HG02973 (cell line): Measurements from ENCODE around the gene HSPA6.
"Not testable (repeated sequence)": the region's sequence is repeated elsewhere in the genome, so short reads cannot be mapped to it uniquely, and the experiment has no call there.

Experiments
- ATAC-seq: cut with Tn5 transposase; IDR thresholded peaks from one replicate; pipeline ENCODE4 v1.9.1; 2021; ENCODE audit warnings: moderate library complexity; ENCODE audit not compliant: unreplicated experiment

The HSPA6 gene

DNA sequence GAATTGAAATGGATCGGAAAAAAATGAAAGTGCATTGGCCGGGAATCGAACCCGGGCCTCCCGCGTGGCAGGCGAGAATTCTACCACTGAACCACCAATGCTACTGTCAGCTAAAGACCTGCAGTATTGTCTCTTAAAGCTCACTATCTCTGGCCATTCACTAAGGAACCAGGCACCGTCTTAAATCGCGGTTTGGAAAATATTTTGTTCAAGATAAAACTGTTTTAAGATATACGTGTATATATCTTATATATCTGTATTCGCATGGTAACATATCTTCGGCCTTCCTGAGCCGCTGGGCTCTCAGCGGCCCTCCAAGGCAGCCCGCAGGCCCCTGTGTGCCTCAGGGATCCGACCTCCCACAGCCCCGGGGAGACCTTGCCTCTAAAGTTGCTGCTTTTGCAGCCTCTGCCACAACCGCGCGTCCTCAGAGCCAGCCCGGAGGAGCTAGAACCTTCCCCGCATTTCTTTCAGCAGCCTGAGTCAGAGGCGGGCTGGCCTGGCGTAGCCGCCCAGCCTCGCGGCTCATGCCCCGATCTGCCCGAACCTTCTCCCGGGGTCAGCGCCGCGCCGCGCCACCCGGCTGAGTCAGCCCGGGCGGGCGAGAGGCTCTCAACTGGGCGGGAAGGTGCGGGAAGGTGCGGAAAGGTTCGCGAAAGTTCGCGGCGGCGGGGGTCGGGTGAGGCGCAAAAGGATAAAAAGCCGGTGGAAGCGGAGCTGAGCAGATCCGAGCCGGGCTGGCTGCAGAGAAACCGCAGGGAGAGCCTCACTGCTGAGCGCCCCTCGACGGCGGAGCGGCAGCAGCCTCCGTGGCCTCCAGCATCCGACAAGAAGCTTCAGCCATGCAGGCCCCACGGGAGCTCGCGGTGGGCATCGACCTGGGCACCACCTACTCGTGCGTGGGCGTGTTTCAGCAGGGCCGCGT is at the start of gene HSPA6:
Gene HSPA6, plus strand, starts transcription at position 724 of the 925 bp plus-strand sequence. Its CDS starts 119 bp downstream, at position 843.
- peak; percentile 54 for ATAC-seq

DNA sequence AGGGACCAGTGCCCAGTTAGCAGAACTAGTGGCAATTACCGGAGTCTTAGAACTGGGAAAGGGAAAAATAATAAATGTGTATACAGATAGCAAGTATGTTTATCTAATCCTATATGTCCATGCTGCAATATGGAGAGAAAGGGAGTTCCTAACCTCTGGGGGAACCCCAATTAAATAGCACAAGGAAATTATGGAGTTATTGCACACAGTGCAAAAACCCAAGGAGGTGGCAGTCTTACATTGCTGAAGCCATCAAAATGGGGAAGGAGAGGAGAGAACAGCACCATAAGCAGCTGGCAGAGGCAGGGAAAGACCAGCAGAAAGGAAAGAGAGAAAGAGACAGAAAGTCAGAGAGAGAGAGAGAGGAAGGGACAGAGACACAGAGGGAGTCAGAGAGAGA is 46.6 kb upstream of the HSPA6 start:
- ATAC-seq: not testable (repeated sequence)

DNA sequence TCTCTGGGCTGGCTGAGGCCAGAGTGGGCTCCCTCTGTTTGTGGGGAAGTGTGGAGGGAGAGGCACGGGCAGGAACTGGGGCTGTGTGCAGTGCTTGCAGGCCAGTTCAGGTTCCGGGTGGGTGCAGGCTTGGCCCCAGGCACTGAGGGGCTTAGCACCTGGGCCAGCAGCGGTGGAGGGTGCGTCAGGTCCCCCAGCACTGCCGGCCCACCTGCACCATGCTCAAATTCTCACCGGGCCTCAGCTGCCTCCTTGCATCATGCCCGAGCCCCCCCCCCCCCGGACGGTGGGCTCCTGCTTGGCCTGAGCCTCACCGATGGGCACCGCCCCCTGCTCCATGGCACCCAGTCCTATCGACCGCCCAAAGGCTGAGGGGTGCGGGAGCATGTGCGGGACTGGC is 45.4 kb upstream of the HSPA6 start:
- no peak for ATAC-seq

DNA sequence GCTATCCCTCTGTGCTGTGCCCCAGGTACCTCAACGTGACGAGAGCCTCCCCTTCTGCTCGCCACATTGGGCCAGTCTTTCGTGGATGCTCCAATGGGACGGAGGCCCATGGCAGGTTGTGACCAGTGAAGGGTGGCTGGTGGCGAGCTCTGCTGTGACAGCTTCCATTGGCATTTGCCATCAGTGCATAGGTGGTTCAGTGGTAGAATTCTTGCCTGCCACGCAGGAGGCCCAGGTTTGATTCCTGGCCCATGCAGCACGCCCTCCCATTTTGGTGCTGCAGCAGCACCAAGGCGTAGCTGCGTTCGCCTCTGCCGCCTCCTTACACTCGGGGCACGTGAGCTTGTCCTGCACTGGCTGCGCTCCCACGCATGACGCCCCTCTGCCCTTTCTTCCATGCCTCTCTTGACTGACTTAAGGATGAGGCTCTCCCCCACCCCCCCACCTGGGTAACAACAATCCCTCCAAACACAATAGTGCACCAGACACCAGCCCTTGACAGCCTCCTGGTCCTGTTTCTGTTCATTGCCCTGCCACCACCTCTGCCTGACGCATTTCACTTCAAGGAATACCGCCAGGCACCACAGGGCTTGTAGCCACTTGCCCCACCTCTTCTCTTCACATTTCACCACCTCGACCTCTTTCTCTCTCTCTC is 43.8 kb upstream of the HSPA6 start:
- ATAC-seq: no peak

DNA sequence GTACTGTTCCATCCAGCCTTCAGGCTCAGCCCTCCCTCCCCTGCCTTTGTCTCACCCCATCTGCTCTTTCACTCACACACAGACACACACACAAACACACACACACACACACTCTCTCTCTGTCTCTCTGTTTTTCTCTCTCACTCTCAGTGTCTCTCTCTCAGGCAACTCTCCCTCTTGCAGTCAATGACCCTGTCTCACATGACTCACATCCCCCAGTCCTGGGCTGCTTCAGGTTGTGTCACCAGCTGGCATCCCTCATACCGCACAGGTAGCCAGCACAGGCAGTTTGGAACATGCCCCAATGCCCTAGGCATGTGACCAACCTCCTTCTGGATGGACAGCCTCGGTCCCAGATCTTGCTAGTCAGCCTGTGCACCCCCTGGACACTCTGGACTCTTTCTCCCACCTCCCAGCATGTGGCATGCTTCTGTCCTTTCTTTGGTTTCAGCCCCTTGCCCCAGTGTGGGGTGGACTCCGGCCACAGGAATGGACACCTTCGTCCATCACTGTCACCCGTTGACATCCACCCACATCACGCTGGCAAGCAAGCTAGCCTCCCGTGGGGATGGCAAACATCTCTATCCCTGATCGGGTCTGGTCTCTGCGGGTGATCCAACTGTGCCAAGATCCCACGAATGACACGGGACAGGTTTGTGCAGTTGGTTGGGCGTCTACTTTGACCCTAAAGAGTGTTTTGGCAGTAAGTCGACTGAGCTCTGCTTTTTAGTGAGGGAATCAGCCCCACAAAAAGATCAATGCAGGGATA is 42.5 kb upstream of the HSPA6 start:
- ATAC-seq: no peak

DNA sequence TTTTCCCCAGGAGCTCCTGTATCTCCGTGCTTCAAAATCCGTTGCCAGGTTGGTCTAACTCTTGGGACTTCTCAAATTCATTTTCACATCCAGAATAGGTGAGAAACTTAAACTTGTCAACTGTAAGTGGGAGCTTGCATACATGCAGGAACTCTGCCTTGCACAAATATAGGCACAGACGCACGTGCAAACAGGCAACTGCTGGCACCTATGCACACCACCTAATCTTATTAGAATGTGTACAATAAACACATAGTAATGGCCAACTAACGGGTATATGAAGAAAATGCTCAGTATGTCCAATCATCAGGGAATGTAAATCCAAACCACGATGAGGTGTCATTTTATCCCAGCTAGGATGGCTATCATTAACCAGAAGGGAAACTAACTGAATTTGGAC is 41.7 kb upstream of the HSPA6 start:
- ATAC-seq: no peak

DNA sequence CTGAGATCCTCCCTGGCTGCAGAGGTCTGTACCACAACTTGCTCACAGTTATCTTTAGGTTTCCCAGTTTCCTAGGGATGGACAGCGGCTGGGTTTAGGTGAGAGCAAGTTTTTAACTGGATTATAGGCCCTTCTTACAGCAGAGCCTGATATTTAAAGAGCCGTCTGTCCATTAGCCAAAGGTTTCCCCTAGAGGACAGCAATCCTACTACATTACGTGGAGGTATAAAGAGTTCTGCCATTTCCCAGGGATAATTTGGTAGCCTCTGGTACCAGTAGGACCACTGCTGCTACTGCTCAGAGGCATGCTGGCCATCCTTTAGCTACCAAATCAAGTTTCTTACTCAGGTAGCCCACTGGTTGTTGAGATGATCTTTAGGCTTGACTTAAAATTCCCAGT is 41.0 kb upstream of the HSPA6 start:
- ATAC-seq: no peak

DNA sequence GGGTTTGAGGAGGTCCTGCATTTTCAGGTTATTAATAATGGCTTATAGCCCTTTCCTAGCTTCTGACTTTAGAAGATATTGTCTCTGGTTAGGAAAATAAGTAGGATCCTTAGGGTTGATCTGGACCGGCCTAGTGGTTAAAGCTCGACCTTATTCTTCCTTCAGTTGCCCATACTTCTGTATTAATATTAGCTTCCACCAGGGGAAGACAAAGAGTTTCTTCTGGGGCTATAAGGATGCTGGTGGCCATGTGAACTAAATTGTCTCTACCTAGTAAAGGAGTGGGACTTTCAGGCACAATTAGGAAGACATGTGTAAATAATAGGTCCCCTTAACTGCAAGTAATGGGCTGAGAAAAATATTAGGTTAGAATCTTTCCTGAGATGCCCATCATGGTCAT is 39.7 kb upstream of the HSPA6 start:
- ATAC-seq: no peak

DNA sequence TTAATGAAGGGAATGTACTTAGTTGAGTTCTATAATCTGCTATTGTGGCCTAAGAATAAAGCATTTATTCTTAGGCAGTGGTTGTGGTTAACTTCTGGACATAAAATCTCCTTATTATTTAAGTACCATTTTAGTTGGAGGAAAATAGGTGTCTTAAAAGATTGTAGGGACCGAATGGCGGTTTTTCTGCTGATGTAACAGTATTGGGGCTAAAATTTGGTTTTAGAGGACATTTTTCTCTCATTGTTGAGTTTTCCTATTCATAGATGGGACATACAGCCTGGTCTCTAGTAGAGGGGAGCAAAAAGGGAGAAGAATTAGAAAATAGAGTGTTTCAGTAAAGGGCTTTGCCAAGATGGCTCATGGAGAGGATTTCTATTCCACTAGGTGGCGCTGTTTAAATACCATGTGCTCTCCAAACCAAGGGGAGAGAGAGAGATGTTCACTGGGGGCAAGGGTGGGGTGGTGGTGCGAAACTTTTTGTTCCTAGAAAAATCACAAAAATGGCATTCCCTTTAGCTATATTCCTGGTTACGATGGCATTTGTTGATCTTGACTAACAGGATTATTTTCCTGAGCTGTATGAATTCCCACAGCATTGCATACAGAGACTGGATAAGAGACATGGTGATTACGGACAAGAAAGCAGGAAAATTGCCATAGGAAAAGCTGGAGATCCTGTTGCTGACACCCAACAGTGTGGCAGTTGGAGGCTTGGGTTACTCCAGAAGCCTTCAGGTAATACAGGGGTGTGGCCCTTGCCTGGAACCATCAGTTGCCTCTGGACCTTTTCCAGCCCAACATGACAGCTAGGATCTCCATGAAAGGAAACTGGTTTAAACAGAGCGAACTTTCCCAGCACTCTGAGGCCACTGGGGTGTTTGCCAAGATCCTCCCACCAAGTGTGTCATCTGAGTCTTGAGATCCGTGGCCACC is 37.3 kb upstream of the HSPA6 start:
- no peak for ATAC-seq

DNA sequence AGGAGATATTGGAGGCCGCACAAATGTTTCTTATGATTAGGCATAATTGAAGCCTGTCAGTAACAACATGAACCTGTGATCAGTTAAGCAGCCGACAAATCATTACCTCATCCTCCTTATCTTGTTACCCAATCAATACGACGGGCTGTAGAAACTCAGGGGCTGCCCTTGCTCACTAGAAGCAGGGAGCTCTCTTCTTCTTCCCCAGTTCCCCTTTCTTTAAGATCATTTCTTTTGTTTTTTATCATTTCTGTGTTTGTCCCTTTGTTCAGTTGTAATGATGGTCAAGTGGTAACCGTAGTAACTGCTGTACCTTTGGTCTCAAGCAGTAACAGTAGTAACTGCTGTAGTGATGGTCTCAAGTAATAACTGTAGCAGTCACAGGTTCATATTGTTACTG is 32.9 kb upstream of the HSPA6 start:
- no peak for ATAC-seq

DNA sequence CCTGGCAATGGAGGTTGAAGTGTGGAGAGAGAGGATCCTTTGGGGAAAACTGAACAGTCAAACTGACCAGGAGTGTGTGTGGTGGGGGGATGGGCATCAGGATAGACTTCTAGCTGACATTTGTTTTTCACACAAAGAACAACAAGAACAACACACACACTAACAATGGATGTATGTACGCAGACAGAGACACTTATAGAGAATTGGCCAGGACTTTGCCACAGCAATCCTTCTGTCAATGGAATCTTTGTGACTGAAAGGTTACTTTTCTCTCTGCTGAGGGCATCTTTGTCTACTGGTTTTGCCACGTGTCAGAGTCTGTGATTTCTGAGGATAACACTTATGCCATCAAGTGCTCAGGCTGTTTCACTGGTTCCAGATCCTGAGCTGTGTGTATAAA is 31.5 kb upstream of the HSPA6 start:
- no peak for ATAC-seq

DNA sequence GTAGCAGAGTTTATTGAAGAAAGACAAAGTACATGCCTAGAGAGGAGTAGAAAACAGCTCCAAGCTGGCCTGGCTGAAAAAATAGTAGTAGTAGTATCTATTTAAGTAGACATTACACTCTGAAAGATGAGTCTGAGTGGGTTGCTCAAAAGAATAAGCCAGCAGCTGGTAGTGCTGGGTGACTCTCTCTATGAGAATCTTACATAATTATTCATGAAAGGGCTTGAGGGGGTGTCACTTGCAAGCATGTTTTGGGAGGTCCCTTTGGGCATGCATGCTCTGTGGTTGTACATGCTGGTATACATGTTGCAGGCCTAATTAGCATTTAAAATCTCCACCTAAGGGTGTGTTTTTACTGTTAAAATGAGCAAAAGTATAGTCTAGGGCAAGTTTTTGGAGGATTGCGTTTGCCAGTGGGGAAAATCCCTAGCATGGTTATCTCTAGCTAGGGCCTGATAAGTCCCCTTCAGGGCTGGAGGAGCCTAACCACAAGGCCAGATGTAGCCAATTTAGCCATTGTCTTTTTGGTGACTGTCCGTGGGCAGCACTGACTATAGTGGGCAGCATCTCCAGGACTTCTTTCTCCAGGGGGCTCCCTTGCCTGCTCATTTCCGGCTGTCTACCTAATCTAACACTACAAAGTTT is 30.1 kb upstream of the HSPA6 start:
- no peak for ATAC-seq

DNA sequence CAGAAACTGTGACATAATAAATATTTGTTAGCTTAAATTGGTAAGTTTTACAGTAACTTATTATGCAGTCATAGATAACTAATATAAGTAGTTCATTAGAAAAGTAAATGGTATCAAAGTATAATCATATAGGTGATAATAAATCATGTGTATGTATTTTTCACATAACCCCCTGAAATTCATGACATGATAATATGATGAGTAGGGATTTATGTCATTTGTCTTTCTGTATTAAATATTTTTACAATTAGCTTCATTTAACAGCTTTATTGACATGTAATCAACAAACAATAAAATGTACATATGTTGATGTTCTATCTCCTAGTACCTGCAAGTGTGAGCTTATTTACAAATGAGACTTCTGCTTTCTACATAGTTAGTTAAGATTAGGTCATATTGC is 28.9 kb upstream of the HSPA6 start:
- no peak for ATAC-seq

DNA sequence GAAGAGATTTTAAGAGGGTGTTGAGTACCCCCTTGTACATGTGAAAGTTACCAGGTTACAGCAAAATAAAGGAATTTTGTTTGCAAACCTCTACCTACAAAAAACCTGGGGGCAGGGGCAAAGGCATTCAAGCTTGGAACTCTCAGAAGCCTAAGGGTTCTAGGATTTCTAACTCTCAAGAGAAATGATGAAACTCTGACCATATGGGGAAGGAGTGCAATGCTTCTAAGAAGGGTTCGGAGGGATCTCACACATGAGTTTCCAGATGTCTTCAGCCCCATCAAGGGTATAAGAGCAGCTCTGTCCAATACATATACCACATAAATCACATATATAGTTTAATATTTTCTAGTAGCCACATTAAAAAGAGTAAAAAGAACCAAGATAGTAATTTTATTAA is 26.4 kb upstream of the HSPA6 start:
- ATAC-seq: no peak

DNA sequence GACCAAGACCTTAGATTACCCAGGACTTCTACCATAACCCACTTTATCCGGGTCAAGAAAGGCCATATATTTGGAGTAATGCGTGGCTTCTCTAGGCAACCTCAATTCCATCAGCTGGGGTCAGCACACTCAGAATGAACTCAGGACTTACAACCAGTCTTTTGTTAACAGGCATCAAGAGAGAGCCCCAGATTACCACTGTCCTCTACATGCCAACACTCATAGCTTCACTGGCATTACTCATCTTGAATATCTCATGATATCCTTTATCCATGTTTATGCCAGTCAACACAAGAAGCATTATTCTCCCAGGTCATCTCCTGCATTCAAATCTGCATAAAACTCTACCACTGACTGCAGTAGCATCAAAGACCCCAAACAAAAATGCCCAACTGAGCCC is 25.7 kb upstream of the HSPA6 start:
- no peak for ATAC-seq

DNA sequence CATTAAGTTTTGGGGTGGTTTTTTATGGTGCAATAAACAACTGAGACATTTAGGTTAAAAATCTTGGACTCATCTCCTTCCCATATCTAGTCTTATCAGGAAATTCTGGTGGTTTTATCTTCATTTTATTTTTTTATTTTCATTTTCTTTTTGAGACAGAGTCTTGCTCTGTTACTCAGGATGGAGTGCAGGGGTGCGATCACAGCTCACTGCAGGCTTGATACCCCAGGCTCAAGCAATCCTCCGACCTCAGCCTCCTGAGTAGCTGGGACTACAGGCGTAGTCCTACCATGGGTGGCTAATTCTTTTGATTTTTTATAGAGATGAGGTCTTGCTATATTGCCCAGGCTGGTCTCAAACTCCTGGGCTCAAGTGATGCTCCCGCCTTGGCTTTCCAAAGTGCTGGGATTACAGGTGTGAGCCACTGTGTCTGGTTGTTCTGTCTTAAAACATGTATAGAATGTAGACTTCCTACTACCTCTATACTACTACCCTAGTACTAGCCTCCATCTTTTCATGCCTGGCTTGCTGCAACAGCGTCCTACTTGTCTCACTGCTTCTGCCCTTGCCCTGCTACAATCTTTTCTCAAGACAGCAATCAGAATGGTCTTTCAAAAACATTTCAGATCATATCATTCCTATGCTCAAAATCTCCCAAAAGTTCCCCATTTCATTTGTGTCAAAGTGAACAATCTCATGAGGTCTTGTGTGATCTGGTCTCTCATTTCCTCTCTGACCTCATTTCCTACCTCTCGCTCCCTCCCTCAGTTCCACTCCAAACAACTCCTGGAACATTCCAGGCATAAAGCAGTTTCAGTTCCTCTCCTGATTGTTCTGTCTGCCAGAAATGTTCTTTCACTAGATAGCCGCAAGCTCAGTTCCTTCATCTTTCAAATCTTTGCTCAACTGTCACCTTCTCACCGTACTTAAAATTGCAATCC is 25.0 kb upstream of the HSPA6 start:
- ATAC-seq: no peak

DNA sequence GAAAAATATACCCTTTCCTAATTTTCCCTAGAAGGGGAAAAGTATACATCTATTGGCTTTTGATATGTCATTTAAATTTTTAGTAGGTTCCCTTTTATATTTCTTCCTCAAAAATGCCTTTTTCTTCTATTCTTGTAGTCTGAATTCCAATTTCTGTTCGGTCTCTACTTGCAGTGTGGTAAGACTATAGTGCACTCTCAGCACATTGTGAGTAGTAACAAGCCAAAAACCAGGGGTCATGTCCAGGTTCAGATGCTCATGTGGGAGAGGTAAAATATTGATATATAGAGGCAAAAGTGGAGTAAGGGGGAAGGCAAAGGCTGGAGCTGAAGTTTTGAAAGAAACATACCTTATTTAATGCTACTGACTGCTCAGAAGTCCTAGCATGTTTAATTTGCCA is 23.1 kb upstream of the HSPA6 start:
- ATAC-seq: no peak

DNA sequence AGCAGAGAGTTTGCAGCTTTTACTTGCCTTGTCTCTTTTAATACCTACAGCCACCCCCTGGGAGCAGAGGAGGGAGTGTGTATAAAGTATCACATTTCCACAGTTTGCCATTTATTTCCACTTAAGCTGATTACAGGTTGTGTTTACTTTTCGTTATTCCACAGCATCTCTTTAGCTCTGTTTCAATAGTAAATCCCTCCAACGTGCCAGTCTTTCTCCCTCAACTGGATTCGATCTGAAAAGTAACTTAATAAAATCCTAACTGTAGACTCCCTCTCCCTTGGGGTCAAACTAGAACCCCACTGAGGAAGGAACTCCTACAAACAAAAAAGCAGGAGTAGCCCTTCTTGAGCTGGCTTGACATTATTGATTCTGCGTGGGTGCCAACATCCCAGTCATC is 22.2 kb upstream of the HSPA6 start:
- ATAC-seq: no peak
